Heart right ventricle (tissue), 16 donors: ENCODE measurements around the gene NAA20. TPM values are rescaled to one million over a fixed set of nuclear protein-coding genes. Genes with fewer than 3 reads are reported as not detected.
A peak's percentile ranks its signal among the peaks of the same experiment; 100 is the strongest.

Experiments
- ATAC-seq, 8 donors: fragments of 200-7000 bp; cut with Tn5 transposase; one replicate each; pipeline ENCODE4 v1.9.1; 2020; ENCODE audit warnings: mild to moderate bottlenecking in 8 of 8, moderate library complexity in 8 of 8, moderate number of reproducible peaks in 1 of 8
- DNase-seq, 2 donors: peaks; one replicate each; pipeline ENCODE4 v3.0.0-alpha.2; 2020
- H3K27ac ChIP-seq, 10 donors: fragments of 200-600 bp; sonication (generic) in 2 of 10; one replicate each; pipeline versions ENCODE4 v1.5.0 to v1.8.0; 2020 to 2022; ENCODE audit warnings: mild to moderate bottlenecking in 3 of 10
- H3K27me3 ChIP-seq, 7 donors: fragments of 200-600 bp; one replicate each; pipeline ENCODE4 v1.8.0; 2021 to 2022; ENCODE audit warnings: mild to moderate bottlenecking in 2 of 7
- H3K36me3 ChIP-seq, 9 donors: fragments of 200-600 bp; sonication (generic) in 1 of 9; one replicate each; pipeline versions ENCODE4 v1.5.0 to v1.8.0; 2020 to 2022; ENCODE audit warnings: mild to moderate bottlenecking in 2 of 9
- H3K4me1 ChIP-seq, 9 donors: fragments of 200-600 bp; sonication (generic) in 1 of 9; one replicate each; pipeline versions ENCODE4 v1.5.0 to v1.8.0; 2020 to 2022; ENCODE audit warnings: mild to moderate bottlenecking in 4 of 9
- H3K4me3 ChIP-seq, 10 donors: fragments of 200-600 bp; sonication (generic) in 2 of 10; one replicate each; pipeline versions ENCODE4 v1.5.0 to v1.8.0; 2020 to 2022; ENCODE audit warnings: mild to moderate bottlenecking in 7 of 10, moderate library complexity in 2 of 10
- H3K9me3 ChIP-seq, 11 donors: fragments of 200-600 bp in 10 of 11; sonication (generic) in 2 of 11; one replicate each; pipeline versions ENCODE4 v1.5.0 to v1.8.0; 2013 to 2022; ENCODE audit warnings: mild to moderate bottlenecking in 2 of 11, control low read depth in 1 of 11, moderate library complexity in 1 of 11
- WGBS, 2 donors: extraction: QIAGEN DNeasy Blood & Tissue Kit; methylation state at CpG; one replicate each; pipeline ENCODE4 v1.1.7; 2013; ENCODE audit warnings: inconsistent platforms in 1 of 2; 5-methylcytosine and 5-hydroxymethylcytosine counted together
- intact Hi-C, 10 donors: fragments of 100-400 bp; cut with DNase I; formaldehyde crosslinking; loops; one replicate each; pipeline versions ENCODE4 v1.11.1 to v1.14.2; 2022
- polyA plus RNA-seq, 2 donors: library from polyadenylated mRNA; stranded (reverse); fragments of 200-250 nt; gene quantifications; one replicate each; pipeline ENCODE4 v1.2.3, GENCODE V29; 2013
- total RNA-seq, 10 donors: library from RNA; stranded (reverse); fragmentation: NEBNext Ultra II Directional in 3 of 10; extraction: Animal tissue kit (Norgen Biotek cat#: 25700) in 3 of 10; gene quantifications; one replicate each; pipeline versions ENCODE4 v1.2.1 to v1.2.4, GENCODE V29; 2021 to 2023
- TF ChIP-seq, protein P1 (sequence below), 9 donors: fragments of 200-600 bp; sonication (generic) in 2 of 9; IDR thresholded peaks; one replicate each; pipeline versions ENCODE4 v1.5.0 to v1.8.0; 2021 to 2022; ENCODE audit warnings: antibody characterized with exemption in 9 of 9, mild to moderate bottlenecking in 5 of 9, moderate library complexity in 1 of 9
- donor health status: Arrhythmogenic right ventricular cardiomyopathy.
- donor health status: ischemic (EF 13 %, LVEDD 7.1; RV severe dilation, severe dysfunction).
- donor health status: healthy with polysubstance abuse.
- donor health status: DM: no; HTN: yes; CAD: no.
- donor health status: DM: no; HTN: no; CAD: no.
- donor health status: ischemic (EF 25% LVEDD 6.9; RV normal size, moderate dysfunction).
- donor health status: ischemic (EF 25% LVEDD 5.7; RV mildly dilated, moderate dysfunction).
- donor health status: healthy.
- donor health status: DM: yes; HTN: yes; CAD: no.
- donor health status: Ischemic cardiomyopathy.
- donor health status: ischemic (EF 35%, LVEDD 5.7; RV mildly dilated, moderate dysfunction).
- donor health status: nonischemic (EF 11% LVEDD 7.7; RV severe dilation, severe dysfunction).
- donor health status: DM: yes; HTN: yes; CAD: no.
- donor health status: PGD.
- donor health status: ischemic (EF 29% LVEDD 5.4; RV normal size, mild dysfunction).
- donor health status: nonischemic (EF 23%, LVEDD 6.1; RV moderate dilation, normal function).

The NAA20 gene
- total and polyA plus RNA-seq, 12 donors, result 53.7 to 98.1 (median 64.5) TPM

DNA sequence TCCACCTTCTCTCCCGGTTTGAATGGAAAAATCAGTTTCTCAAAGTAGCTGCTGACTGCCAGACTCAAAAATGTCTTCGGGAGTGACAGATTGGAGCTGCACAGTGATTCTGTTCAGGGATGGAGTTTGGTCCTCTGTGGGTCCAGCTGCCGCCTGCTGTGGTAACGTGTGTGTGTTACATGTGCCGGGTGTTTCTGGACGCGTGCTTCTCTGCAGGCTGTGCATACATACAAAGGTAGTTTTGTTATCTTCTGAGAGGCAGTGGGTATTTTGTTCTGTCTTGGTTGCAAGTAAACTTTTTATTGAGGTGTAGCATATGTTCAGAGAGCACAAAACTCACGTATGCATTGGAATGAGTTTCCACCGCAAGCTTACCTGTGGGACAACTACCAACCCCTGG lies 41.3 kb upstream of the NAA20 start:
- H3K27me3 ChIP-seq, result no peaks in the 10 kb centered on the region
- H3K27ac ChIP-seq, result peak overlapping the region; percentile 88 to 97 (median 93)
- peaks cover 31 to 96% (median 79%) of the 10 kb centered on the region in 9 donors for H3K4me1 ChIP-seq
- WGBS, 2 donors, result 25 to 32% methylated on average over 9 of the region's 9 CpGs
- TF ChIP-seq, protein P1, sequence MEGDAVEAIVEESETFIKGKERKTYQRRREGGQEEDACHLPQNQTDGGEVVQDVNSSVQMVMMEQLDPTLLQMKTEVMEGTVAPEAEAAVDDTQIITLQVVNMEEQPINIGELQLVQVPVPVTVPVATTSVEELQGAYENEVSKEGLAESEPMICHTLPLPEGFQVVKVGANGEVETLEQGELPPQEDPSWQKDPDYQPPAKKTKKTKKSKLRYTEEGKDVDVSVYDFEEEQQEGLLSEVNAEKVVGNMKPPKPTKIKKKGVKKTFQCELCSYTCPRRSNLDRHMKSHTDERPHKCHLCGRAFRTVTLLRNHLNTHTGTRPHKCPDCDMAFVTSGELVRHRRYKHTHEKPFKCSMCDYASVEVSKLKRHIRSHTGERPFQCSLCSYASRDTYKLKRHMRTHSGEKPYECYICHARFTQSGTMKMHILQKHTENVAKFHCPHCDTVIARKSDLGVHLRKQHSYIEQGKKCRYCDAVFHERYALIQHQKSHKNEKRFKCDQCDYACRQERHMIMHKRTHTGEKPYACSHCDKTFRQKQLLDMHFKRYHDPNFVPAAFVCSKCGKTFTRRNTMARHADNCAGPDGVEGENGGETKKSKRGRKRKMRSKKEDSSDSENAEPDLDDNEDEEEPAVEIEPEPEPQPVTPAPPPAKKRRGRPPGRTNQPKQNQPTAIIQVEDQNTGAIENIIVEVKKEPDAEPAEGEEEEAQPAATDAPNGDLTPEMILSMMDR (IDR thresholded peaks at IDR 0.05), result no peak
- ATAC-seq (peak in 3 of 8 donors; percentile 6 to 31 (median 20)), DNase-seq (no peak)
- H3K36me3 ChIP-seq, result peaks cover 0 to 80% (median 12%) of the 10 kb centered on the region in 9 donors
- intact Hi-C loops, result loop anchor here in 5 of 10 donors (5.0 to 10.0 kb wide), 6 partner anchors 34 to 281 kb away; partner anchors contain the start of gene RIN2 (in 1 of the 5)
- peak overlapping the region; percentile 46 to 71 (median 59) for H3K4me3 ChIP-seq
- no peaks in the 10 kb centered on the region for H3K9me3 ChIP-seq

DNA sequence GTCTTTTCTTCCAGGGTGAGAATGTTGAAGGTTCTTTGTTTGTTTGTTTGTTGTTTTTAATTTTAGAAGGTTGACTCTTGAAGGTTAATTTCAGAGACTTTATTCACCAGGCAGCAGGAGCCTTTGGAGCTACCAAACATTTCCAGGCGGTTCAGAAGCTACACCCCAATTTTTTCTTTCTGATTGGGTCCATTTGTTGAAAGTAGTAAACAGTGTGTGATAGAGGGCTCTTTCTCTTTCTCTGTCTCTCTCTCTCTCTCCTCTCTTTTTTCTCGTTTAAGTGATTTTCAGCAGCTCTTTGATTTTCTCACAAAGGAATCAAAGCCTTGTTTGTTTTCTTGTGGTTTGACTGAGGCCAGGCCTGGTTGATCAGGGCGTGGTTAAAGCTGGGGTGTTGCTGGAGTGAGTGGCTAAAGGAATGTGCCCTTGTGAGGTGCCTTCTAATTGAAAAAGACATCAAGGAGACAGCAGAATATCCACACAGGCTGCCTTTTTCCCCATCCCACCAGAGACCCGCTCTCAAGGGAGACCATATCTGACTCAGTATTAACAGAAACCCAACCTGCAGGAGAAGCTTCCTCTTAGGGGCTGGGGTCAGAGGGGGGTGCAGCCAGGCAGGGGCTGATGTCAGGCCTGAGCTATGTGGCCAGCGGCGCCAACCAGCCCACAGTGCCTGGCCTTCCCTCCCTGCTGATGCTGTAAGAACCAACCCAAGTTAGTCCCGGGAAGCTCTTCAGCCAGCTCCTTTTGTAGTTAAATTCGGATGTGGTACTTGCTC lies 40.4 kb upstream of the NAA20 start:
- 23 to 31% methylated on average over 8 of the region's 8 CpGs for WGBS, 2 donors

DNA sequence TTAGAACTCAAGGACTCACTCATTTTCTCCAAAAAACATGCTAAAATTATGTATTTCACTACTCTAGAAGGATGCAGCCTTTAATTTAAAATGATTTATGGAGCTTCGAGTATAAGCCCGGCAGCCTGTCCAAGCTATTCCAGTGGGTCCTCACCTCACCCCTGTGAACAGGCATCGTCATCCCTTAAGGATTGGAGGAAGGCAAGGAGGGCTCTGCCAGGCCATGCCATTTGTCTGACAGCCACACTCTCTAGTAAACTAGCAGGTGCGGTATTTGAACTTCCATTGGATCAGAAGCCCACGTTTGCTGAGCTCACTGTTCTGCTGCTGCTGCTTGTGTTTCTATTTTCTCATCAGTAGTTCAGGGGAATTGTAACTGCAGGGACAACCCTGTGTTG lies 39.8 kb upstream of the NAA20 start:
- peaks cover 0 to 80% (median 6%) of the 10 kb centered on the region in 9 donors for H3K36me3 ChIP-seq
- DNase-seq (no peak), ATAC-seq (peak in 1 of 8 donors; percentile 3)
- 35 to 39% methylated on average over 5 of the region's 5 CpGs for WGBS, 2 donors
- peak overlapping the region; percentile 88 to 97 (median 93) for H3K27ac ChIP-seq
- no peaks in the 10 kb centered on the region for H3K27me3 ChIP-seq
- TF ChIP-seq, protein P1 (IDR thresholded peaks at IDR 0.05), result no peak
- intact Hi-C loops, result loop anchor here in 5 of 10 donors (5.0 to 10.0 kb wide), 6 partner anchors 35 to 283 kb away; partner anchors contain the start of gene RIN2 (in 1 of the 5)
- no peaks in the 10 kb centered on the region for H3K9me3 ChIP-seq
- peak overlapping the region in 9 of 10 donors; percentile 46 to 71 (median 60) for H3K4me3 ChIP-seq
- peaks cover 37 to 100% (median 94%) of the 10 kb centered on the region in 9 donors for H3K4me1 ChIP-seq

More for the DNA sequence above, 40.4 kb upstream of the NAA20 start:
- H3K36me3 ChIP-seq, result peaks cover 0 to 80% (median 6%) of the 10 kb centered on the region in 9 donors
- no peaks in the 10 kb centered on the region for H3K27me3 ChIP-seq
- intact Hi-C loops, result loop anchor here in 5 of 10 donors (5.0 to 10.0 kb wide), 6 partner anchors 34 to 282 kb away; partner anchors contain the start of gene RIN2 (in 1 of the 5)
- DNase-seq, result peak; percentile 57 to 66
- ATAC-seq, result peak; percentile 46 to 78 (median 64)
- H3K4me3 ChIP-seq, result peak overlapping the region; percentile 46 to 71 (median 59)
- no peaks in the 10 kb centered on the region for H3K9me3 ChIP-seq
- H3K27ac ChIP-seq, result peak overlapping the region; percentile 88 to 97 (median 93)
- peaks cover 37 to 100% (median 88%) of the 10 kb centered on the region in 9 donors for H3K4me1 ChIP-seq
- TF ChIP-seq, protein P1 (IDR thresholded peaks at IDR 0.05), result no peak

DNA sequence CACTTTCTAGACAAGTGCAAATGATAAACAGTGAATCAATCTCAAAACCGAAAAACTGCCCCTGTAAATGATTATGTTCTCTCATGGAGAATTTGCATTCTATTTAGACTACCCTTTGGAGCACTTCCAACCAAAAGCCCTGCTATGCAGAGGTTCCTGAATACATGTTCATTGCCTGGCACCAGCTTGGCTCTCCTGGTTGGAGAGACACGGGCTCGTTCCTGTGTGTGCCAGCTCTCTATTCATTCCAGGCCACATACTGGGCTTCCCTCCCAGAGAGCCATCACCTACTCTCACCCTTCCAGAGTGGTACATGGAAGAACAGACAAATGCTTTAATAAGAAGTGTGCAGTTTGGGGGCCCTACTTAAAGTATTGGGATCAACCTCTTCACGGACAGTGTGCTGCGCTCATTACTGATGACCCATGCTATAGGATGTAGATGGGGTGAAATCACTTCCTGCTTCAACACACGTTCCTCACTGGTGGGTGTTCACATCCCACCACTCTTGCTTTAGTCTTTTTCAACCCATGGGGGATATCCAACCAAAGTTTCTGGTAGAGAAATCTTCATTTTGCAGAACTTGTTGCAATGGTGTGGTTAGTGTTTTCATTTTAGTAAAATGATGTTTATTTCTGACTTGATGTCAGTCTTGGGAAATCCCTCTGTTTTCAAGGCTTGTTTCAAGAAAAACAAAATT lies 38.5 kb upstream of the NAA20 start:
- DNase-seq (peak; percentile 32 to 66), ATAC-seq (peak in 4 of 8 donors; percentile 14 to 53 (median 38))
- Histone ChIP-seq H3K4me1 (peaks cover 34 to 100% (median 96%) of the 10 kb centered on the region in 9 donors), H3K9me3 (no peaks in the 10 kb centered on the region), H3K4me3 (peak overlapping the region in 2 of 10 donors; percentile 1 to 63), H3K27me3 (no peaks in the 10 kb centered on the region), H3K27ac (peak overlapping the region in 9 of 10 donors; percentile 88 to 96 (median 93)), H3K36me3 (peaks cover 0 to 80% (median 0%) of the 10 kb centered on the region in 9 donors)
- WGBS, 2 donors, result 45 to 55% methylated on average over 6 of the region's 6 CpGs
- intact Hi-C loops, result loop anchor here in 5 of 10 donors (5.0 to 10.0 kb wide), 6 partner anchors 36 to 284 kb away; partner anchors contain the start of gene RIN2 (in 1 of the 5)
- TF ChIP-seq, protein P1 (IDR thresholded peaks at IDR 0.05), result no peak
